GM12872 (cell line): ENCODE results near the gene SGCD.

ENCODE experiments used
- TF ChIP-seq, protein P1 (sequence below): IDR thresholded peaks from 3 replicates; pipeline ENCODE4 v1.5.1; 2011; ENCODE audit warnings: low read depth, mild to moderate bottlenecking, low read length, moderate library complexity; ENCODE audit not compliant: insufficient read depth

Gene SGCD

DNA sequence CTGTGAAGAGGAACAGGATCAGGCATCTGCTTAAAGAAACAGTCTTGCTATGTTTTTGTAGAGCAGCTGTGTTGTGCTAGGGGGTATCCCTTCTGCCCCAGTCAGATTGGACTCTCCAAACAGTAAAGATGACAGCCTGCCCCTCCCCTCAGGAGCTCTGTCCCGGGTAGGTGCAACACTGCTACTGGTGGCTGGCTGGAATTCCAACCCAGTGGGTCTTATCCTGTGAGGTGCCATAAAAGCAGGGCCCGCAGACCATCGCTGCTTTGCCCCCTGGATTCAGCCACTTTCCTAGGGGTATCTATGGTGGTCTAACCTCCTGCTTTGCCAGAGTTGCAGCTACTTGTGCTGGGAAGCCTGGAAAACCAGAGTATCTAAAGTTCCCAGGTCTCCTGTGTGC is 408.5 kb downstream of the SGCD start:
- TF ChIP-seq, protein P1, sequence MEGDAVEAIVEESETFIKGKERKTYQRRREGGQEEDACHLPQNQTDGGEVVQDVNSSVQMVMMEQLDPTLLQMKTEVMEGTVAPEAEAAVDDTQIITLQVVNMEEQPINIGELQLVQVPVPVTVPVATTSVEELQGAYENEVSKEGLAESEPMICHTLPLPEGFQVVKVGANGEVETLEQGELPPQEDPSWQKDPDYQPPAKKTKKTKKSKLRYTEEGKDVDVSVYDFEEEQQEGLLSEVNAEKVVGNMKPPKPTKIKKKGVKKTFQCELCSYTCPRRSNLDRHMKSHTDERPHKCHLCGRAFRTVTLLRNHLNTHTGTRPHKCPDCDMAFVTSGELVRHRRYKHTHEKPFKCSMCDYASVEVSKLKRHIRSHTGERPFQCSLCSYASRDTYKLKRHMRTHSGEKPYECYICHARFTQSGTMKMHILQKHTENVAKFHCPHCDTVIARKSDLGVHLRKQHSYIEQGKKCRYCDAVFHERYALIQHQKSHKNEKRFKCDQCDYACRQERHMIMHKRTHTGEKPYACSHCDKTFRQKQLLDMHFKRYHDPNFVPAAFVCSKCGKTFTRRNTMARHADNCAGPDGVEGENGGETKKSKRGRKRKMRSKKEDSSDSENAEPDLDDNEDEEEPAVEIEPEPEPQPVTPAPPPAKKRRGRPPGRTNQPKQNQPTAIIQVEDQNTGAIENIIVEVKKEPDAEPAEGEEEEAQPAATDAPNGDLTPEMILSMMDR = no peak

DNA sequence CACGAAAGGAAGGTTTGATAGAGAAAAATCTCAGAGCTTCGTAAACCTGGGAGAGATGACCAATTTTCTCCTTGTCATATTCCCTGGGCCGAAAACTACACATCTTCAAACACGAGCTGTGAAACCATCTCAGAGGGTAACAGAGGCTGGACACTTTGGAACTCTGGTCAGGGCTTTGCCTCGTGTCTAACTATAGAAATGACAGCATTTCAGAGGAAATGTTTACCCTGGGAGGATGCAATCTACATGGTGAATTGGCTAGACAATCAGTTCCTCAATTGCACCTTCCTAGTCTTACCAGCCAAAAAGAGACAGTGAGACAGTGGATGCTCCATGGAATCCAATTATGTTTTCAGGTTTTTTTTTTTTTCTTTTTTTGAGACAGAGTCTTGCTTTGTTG is 414.6 kb downstream of the SGCD start:
- TF ChIP-seq, protein P1 = no peak

DNA sequence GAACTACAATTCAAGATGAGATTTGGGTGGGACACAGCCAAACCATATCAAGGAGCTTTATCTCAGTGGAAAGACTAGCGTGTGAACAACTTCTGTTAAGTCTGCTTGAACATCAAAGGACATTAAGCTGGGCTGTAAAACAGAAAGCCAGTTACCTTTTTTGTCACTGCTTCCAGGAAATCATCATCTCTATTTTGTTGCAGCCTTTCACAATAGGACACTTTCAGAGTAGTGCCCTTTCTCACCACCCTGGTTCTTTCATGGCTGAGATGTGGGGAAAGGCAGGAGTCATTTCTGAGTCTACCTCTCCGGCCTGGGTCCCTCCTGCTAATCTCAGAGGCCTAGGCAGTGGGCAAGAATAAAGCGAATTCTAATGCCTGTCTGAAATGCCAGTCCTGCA is 426.9 kb downstream of the SGCD start:
- TF ChIP-seq, protein P1 = no peak

DNA sequence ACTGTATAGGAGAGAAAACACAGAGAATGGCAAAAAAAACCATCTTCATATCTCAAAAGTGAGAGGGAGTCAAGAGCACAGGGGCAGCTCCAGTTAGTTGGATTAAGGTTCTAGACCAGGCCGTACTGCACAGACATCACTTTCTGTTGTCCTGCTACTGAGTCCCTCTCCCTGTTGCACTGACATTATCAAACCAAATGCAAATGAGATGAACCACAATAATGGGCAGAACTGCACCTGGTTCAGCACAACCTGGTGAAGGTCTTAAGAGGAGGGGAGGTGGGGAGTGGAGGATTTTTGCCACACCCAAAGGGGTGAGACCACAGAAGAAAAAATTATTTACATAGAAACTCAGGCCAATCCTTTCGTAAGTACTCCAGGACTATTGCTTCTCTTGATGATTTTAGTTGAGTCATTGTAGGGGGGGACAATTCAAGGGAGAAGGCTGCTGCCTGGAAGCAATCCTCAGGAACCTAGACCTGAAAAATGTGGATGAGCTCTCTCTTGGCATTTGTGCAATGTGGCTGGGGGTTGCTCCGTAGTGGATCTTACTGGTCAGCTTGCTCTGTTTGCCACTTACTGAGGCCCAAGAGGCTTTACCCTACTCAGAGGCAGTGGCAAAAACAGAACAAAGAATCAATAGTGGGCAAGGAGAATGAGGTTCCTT is 428.6 kb downstream of the SGCD start:
- TF ChIP-seq, protein P1 = no peak

DNA sequence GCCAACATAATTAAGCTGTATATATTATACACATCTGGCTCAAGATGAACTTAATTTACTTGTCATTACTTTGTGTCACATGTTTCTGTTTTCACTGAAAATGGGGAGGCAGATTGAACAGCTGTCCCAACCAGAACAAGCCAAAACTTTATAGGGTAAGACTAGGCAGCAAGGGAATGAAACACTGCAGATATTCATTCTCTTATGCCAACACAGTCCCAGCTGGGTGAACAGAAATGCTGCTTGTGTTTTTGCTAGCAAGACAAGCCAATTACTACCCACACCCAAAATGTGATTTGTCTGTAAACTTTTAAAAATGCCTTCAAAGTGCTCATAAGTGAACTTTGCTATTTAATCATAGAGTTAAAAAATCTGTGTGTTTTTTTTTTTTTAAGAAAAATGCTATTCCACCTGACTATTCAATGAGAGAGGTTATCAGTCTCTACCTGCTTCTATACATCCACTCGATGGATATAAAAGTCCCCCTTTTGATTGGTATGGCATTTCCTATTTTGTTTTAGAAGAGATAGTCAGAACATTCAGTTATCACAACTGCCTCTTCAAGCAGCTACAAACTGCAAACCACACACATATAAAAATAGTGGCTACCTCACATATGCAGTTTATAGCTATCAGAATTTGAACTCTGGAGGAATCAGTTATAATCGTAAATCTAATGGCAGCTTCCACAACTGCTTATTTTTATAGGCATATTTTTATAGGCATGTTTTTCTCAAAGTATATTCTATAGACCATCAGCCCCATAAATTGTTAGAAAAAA is 431.2 kb downstream of the SGCD start:
- TF ChIP-seq, protein P1 = no peak

DNA sequence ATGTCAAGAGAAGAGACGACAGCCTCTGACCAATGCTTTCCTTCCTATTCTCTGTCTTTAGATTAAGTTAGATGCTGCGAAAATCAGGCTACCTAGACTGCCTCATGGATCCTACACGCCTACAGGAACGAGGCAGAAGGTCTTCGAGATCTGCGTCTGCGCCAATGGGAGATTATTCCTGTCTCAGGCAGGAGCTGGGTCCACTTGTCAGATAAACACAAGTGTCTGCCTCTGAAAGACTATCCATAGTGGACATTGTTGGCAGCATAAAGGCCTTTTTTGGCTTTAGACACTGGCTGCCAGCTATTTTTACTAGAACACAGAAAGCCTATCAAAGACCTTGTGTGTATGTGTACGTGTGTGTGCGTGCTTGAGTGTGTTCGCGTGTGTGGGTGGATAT is 432.2 kb downstream of the SGCD start:
- TF ChIP-seq, protein P1 = no peak

DNA sequence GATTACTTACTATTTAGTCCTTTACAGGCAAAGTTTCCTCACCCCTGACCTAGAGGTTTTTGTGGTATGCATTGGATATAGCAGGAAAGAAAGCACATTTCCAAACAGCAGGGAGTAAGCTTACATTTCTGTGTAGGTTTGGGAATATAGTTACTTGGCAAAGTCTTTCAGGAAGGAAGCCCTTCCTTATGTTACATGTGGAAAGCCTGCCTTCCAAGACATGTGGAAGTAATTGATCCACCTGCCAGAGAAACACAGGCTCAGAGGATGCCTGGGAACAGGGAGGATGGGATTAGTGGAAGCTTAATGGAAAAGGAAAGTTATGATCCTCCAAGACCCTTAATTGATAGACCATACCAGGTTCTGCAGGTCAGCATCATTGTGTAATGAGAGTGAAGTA is 435.8 kb downstream of the SGCD start:
- TF ChIP-seq, protein P1 = no peak
